PFSK-1 (cell line): Measurements from ENCODE around the gene HEY2.

Experiments
- FOXP2 ChIP-seq: optimal IDR thresholded peaks from 2 replicates; pipeline ENCODE3; 2011; ENCODE audit warnings: borderline replicate concordance, control low read depth, inconsistent platforms; ENCODE audit not compliant: insufficient read depth; ENCODE audit errors: extremely low read length, extremely low read depth
- POLR2AphosphoS5 ChIP-seq: IDR thresholded peaks from 2 replicates; pipeline ENCODE4 v1.6.1; 2012; ENCODE audit warnings: low read depth, mild to moderate bottlenecking, control low read depth, low read length, moderate library complexity
- REST ChIP-seq, 2 experiments: IDR thresholded peaks; 2 replicates each; pipeline versions ENCODE4 v1.6.1 to v1.8.0; 2011 to 2012; ENCODE audit warnings: low read depth in 2 of 2, low read length in 2 of 2, control low read depth in 1 of 2, inconsistent platforms in 1 of 2, mild to moderate bottlenecking in 1 of 2, moderate library complexity in 1 of 2; ENCODE audit not compliant: insufficient read depth in 1 of 2
- SIN3A ChIP-seq: IDR thresholded peaks from 2 replicates; pipeline ENCODE4 v1.6.1; 2012; ENCODE audit warnings: mild to moderate bottlenecking, low read length, moderate library complexity, borderline replicate concordance; ENCODE audit not compliant: insufficient read depth
- TAF1 ChIP-seq: IDR thresholded peaks from 2 replicates; pipeline ENCODE4 v1.6.1; 2012; ENCODE audit warnings: low read length, control low read depth, borderline replicate concordance; ENCODE audit not compliant: insufficient read depth

DNA sequence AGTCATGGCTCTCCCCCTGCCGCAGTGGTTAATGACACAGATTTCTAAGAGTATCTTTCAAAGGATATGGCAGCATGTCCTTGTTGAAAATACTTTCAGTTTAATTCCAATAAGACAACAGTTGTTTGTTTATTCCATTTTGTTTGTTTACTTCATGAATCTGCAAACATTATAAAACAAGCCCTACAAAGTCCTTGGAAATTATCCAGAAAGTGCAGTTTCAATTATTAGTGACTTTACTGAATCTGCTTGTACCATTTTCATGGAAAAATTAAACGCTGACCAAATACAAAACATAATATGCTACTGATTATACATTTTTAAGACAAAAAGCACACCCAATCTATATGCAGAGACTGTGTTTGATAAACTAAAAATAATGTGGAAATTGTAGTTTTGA is 3.3 kb downstream of the HEY2 start:
- no peak for TF ChIP-seq TAF1
- TF ChIP-seq POLR2AphosphoS5 = no peak
- TF ChIP-seq SIN3A = no peak
- no peak for TF ChIP-seq REST (IDR thresholded peaks at IDR 0.05; ENCODE audit: insufficient read depth in 1 of 2, low read depth in 2 of 2, low read length in 2 of 2)
- TF ChIP-seq FOXP2 = no peak
